K562 (cell line): ENCODE results near the gene CHD3. TPM values are rescaled to one million over a fixed set of nuclear protein-coding genes. Genes with fewer than 3 reads are reported as not detected.

Source experiments
- CC2D1A ChIP-seq: fragments of 450-650 bp; IDR thresholded peaks from 2 replicates; pipeline ENCODE4 v1.6.1; 2017; ENCODE audit warnings: mild to moderate bottlenecking
- EP300 ChIP-seq: IDR thresholded peaks from 2 replicates; pipeline ENCODE4 v1.6.1; 2012; ENCODE audit warnings: low read length, improper control_type of control experiment
- HOXB6 ChIP-seq: fragments of 250-450 bp; sonication (Bioruptor Pico); IDR thresholded peaks from 2 replicates; pipeline ENCODE4 v1.5.1; 2022; ENCODE audit warnings: mild to moderate bottlenecking, borderline replicate concordance
- KDM2B ChIP-seq: fragments of 250-450 bp; sonication (Bioruptor Pico); IDR thresholded peaks from 2 replicates; pipeline ENCODE4 v1.8.0; 2021; ENCODE audit warnings: mild to moderate bottlenecking, moderate library complexity
- NCOA2 ChIP-seq, 2 experiments: fragments of 450-650 bp; IDR thresholded peaks; 2 replicates each; pipeline ENCODE4 v1.6.1; 2018; ENCODE audit warnings: mild to moderate bottlenecking in 2 of 2, moderate library complexity in 1 of 2; ENCODE audit not compliant: partially characterized antibody in 2 of 2
- PRMT5 ChIP-seq: sonication (generic); formaldehyde crosslinking; IDR thresholded peaks from 2 replicates; pipeline ENCODE4 v1.5.0; 2020; ENCODE audit warnings: missing genetic modification reagents
- SMC3 ChIP-seq: conservative IDR thresholded peaks from 2 replicates; pipeline ENCODE4 v1.6.1; 2011; ENCODE audit warnings: low read depth, low read length, improper control_type of control experiment; ENCODE audit not compliant: insufficient read depth
- YY1 ChIP-seq, 3 experiments: IDR thresholded peaks; 2 replicates each; pipeline ENCODE4 v1.6.1; 2011; ENCODE audit warnings: low read length in 2 of 3, mild to moderate bottlenecking in 2 of 3, moderate library complexity in 2 of 3, borderline replicate concordance in 1 of 3, control low read depth in 1 of 3, low read depth in 1 of 3; ENCODE audit not compliant: insufficient read depth in 3 of 3, insufficient replicate concordance in 2 of 3, control insufficient read depth in 1 of 3, insufficient read length in 1 of 3; ENCODE audit errors: extremely low read depth in 1 of 3
- ZSCAN32 ChIP-seq: fragments of 450-650 bp; formaldehyde crosslinking; IDR thresholded peaks from 2 replicates; pipeline ENCODE4 v1.4.0; 2020; ENCODE audit warnings: mild to moderate bottlenecking, moderate library complexity
- polyA plus RNA-seq, 8 experiments: library from polyadenylated mRNA; depleted of rRNA in 4 of 8; stranded (reverse) in 5 of 8; unstranded in 3 of 8; fragments of >200 nt; fragmentation: Nextera tagmentation in 2 of 8; fragmentation: Illumina TruSeq in 1 of 8; extraction: Ambion mirVana in 2 of 8; extraction: Trizol in 1 of 8; gene quantifications; 2 replicates each; pipeline versions ENCODE4 v1.2.1 to v1.2.3, GENCODE V29; 2011 to 2014; ENCODE audit warnings: inconsistent platforms in 1 of 8, missing spikeins in 1 of 8
- total RNA-seq, 7 experiments: library from RNA; depleted of rRNA in 6 of 7; stranded (reverse); fragments of >200 nt in 6 of 7; fragmentation: Illumina TruSeq in 2 of 7; extraction: Trizol in 2 of 7; gene quantifications; 2 replicates each; pipeline versions ENCODE4 v1.2.1 to v1.2.3, GENCODE V29; 2011 to 2021; ENCODE audit warnings: low replicate concordance in 1 of 7
- TF ChIP-seq, protein P1 (sequence below): fragments of 250-450 bp; sonication (Bioruptor Pico); IDR thresholded peaks from 2 replicates; pipeline ENCODE4 v1.8.0; 2021; ENCODE audit warnings: mild to moderate bottlenecking, moderate library complexity
- TF ChIP-seq, protein P2 (sequence below): fragments of 200-400 bp; formaldehyde crosslinking; IDR thresholded peaks from 2 replicates; pipeline ENCODE4 v1.6.1; 2017; ENCODE audit warnings: mild to moderate bottlenecking, low read depth, low read length, moderate library complexity
- TF ChIP-seq, protein P3 (sequence below): fragments of 250-450 bp; sonication (Bioruptor Pico); IDR thresholded peaks from 2 replicates; pipeline ENCODE4 v1.5.1; 2021; ENCODE audit warnings: mild to moderate bottlenecking
- TF ChIP-seq, protein P4 (sequence below): fragments of 250-450 bp; sonication (Bioruptor Pico); IDR thresholded peaks from 2 replicates; pipeline ENCODE4 v1.5.0; 2021; ENCODE audit warnings: mild to moderate bottlenecking, moderate library complexity
- TF ChIP-seq, protein P5 (sequence below): fragments of 450-650 bp; formaldehyde crosslinking; IDR thresholded peaks from 2 replicates; pipeline ENCODE4 v1.4.0; 2020; ENCODE audit warnings: mild to moderate bottlenecking, moderate library complexity

CHD3 gene
- total and polyA plus RNA-seq, 9 of the 15 experiments (the other 6 are each of a cell fraction or from before 2014, with no cell fraction given) = 0.39 to 38.2 (median 21.2) TPM

DNA sequence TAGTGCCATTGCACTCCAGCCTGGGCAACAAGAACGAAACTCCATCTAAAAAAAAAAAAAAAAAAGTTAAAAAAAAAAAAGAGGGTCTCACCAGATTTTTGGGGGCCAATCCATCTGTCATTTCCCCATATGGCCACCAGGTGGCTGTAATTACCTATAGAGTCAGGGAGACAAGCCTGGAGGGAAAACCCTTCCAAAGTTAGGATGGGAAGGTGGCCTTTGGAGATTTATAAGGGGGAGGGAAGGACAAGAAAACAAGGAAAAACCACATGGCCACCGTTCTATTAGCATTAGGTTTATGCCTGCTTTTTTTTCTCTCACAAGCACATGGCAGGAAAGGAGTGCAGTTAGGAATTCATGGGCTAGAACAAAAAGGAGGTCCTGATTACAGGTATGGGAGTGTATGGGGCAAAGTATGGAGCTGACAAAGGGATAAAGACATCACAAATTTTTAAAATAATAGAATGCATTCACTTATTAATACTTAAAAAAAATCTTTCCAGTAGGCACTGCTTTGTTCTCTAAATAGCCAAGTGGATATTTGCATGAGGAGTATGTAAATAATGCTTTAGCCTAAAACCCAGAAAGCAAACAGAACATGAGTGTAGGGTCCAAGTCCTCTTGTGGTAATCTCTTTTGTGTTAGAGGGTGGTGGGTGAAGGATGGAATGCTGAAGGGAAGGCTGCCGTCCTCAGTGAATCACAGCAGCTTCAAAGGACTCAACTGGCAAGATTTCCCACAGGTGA, 25.7 kb upstream of the CHD3 start (continued):
- TF ChIP-seq, protein P1, sequence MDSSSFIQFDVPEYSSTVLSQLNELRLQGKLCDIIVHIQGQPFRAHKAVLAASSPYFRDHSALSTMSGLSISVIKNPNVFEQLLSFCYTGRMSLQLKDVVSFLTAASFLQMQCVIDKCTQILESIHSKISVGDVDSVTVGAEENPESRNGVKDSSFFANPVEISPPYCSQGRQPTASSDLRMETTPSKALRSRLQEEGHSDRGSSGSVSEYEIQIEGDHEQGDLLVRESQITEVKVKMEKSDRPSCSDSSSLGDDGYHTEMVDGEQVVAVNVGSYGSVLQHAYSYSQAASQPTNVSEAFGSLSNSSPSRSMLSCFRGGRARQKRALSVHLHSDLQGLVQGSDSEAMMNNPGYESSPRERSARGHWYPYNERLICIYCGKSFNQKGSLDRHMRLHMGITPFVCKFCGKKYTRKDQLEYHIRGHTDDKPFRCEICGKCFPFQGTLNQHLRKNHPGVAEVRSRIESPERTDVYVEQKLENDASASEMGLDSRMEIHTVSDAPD (CRISPR knock-in tag) = no peak
- TF ChIP-seq, protein P2, sequence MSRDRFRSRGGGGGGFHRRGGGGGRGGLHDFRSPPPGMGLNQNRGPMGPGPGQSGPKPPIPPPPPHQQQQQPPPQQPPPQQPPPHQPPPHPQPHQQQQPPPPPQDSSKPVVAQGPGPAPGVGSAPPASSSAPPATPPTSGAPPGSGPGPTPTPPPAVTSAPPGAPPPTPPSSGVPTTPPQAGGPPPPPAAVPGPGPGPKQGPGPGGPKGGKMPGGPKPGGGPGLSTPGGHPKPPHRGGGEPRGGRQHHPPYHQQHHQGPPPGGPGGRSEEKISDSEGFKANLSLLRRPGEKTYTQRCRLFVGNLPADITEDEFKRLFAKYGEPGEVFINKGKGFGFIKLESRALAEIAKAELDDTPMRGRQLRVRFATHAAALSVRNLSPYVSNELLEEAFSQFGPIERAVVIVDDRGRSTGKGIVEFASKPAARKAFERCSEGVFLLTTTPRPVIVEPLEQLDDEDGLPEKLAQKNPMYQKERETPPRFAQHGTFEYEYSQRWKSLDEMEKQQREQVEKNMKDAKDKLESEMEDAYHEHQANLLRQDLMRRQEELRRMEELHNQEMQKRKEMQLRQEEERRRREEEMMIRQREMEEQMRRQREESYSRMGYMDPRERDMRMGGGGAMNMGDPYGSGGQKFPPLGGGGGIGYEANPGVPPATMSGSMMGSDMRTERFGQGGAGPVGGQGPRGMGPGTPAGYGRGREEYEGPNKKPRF = no peak
- TF ChIP-seq KDM2B (CRISPR knock-in tag) = no peak
- TF ChIP-seq, protein P3, sequence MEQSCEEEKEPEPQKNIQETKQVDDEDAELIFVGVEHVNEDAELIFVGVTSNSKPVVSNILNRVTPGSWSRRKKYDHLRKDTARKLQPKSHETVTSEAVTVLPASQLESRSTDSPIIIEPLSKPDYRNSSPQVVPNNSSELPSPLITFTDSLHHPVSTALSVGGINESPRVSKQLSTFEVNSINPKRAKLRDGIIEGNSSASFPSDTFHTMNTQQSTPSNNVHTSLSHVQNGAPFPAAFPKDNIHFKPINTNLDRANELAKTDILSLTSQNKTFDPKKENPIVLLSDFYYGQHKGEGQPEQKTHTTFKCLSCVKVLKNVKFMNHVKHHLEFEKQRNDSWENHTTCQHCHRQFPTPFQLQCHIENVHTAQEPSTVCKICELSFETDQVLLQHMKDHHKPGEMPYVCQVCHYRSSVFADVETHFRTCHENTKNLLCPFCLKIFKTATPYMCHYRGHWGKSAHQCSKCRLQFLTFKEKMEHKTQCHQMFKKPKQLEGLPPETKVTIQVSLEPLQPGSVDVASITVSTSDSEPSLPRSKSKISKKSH (CRISPR knock-in tag) = no peak
- TF ChIP-seq, protein P4, sequence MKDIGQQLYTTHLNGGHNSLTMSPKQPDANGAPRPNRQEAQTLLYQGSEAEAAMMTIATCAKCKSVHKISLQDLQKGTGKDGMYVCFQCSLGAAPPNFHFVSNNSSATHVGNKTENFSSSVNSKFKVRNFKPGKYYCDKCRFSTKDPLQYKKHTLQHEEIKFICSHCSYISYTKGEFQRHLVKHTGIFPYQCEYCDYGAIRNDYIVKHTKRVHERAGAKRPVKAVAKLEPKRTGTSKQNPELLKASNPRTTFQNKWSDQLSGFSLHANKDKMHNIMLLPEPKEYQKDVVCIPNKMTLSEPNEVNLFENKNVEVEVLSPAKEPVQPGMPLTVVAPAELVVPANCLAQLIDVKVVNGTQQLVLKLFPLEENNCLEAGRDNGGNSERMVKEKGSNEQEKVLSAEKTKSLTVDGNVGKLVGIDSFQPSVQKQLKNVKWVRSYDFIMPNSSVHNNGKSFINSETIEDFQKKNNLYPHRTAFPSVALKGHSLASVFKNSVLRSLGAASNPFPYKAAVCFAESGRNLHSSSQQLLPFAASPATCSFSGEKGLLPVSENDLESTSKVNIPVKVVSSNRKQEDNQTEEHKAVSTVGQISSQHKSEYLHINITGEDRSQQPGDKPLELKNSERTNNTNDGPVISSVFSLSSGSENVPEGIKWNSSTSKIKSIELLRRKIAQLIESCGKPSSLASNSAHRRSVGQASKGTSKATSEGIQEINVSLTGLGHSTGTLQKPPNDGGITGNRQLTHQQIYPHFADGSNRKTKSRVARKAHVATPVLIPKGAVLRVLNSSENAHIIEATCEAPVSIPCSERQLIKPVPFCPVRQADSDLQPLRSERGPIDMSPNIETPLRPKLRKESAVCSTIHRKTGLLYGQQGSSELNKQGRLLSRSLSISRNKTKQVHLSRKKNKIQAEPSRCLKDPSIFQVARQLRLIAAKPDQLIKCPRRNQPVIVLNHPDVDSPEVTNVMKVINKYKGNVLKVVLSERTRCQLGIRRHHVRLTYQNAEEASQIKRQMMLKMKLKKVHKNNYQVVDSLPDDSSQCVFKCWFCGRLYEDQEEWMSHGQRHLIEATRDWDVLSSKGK (CRISPR knock-in tag) = no peak
- no peak for TF ChIP-seq PRMT5 (CRISPR knock-in tag)
- TF ChIP-seq YY1 (IDR thresholded peaks at IDR 0.05; ENCODE audit: borderline replicate concordance in 1 of 3, control insufficient read depth in 1 of 3, extremely low read depth in 1 of 3, insufficient read depth in 3 of 3, insufficient read length in 1 of 3, insufficient replicate concordance in 2 of 3, low read depth in 1 of 3, low read length in 2 of 3) = no peak
- no peak for TF ChIP-seq ZSCAN32 (CRISPR knock-in tag)
- TF ChIP-seq CC2D1A = 0 out of 2 replicates have a peak, but pooled peaks have one; percentile 37
- TF ChIP-seq HOXB6 (CRISPR knock-in tag) = no peak
- TF ChIP-seq NCOA2 (IDR thresholded peaks at IDR 0.05; ENCODE audit: partially characterized antibody in 2 of 2) = no peak
- TF ChIP-seq SMC3 = peak; percentile 46
- TF ChIP-seq, protein P5, sequence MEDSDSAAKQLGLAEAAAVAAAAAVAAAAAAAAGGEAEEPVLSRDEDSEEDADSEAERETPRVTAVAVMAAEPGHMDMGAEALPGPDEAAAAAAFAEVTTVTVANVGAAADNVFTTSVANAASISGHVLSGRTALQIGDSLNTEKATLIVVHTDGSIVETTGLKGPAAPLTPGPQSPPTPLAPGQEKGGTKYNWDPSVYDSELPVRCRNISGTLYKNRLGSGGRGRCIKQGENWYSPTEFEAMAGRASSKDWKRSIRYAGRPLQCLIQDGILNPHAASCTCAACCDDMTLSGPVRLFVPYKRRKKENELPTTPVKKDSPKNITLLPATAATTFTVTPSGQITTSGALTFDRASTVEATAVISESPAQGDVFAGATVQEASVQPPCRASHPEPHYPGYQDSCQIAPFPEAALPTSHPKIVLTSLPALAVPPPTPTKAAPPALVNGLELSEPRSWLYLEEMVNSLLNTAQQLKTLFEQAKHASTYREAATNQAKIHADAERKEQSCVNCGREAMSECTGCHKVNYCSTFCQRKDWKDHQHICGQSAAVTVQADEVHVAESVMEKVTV (CRISPR knock-in tag) = peak; percentile 52; the same call in 1 of the 2 replicates
- no peak for TF ChIP-seq EP300
